C4-2B (cell line): ENCODE results near the gene FNIP2.

Source experiments
- CTCF ChIP-seq: fragments of 450-650 bp; conservative IDR thresholded peaks from 2 replicates; pipeline ENCODE4 v1.5.1; 2017; ENCODE audit warnings: mild to moderate bottlenecking
- ZFX ChIP-seq: fragments of 450-650 bp; IDR thresholded peaks from 2 replicates; pipeline ENCODE4 v1.6.1; 2017

DNA sequence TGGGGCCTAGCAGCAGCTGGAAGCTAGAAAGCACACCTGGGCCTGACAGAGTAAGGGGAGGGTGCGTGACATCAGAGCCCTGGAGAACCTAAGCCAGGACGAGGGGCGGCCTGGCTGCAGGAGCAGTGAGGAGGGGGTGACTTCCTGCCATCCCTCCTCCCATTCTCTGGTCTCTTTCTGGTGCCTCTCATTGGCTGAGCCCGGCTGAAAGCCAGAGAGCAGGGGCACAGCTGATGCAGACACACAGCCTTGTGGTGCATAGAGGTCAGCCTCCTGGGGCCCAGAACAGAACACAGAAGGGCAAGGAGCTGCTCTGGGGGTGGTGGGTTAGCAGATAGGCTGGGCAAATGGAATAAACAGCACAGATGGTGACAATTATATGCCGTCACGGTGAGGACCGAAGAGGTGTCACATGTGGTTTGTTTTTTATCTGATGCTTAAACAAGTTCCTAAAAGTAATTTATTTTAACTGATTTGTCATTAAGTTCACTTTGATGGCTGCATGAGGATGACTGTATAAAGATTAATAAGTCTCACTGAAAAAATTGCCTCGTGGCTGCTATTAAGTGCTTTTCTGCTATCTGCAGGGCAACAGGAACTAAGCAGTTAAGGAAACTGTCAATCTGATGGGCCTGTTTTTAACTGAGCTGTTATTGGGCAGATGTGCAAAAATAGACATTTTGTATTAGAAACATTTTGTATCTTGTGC is 102.0 kb downstream of the FNIP2 start:
- no peak for TF ChIP-seq CTCF
- no peak for TF ChIP-seq ZFX
